HG03175 (cell line): ENCODE measurements around the gene TMEFF2.
"Not testable (repeated sequence)": the region's sequence is repeated elsewhere in the genome, so short reads cannot be mapped to it uniquely, and the experiment has no call there.

Source experiments
- ATAC-seq: cut with Tn5 transposase; IDR thresholded peaks from one replicate; pipeline ENCODE4 v1.9.1; 2021; ENCODE audit warnings: mild to moderate bottlenecking, moderate library complexity; ENCODE audit not compliant: unreplicated experiment

TMEFF2 gene

GRCh38 chr2:192132604-192133003 is 62.1 kb downstream of the TMEFF2 start:
- ATAC-seq: not testable (repeated sequence)

- not testable (repeated sequence) for ATAC-seq
These were observed 64.4 kb downstream of the TMEFF2 start for GRCh38 chr2:192130312-192130711.

- no peak for ATAC-seq
These were observed 66.1 kb downstream of the TMEFF2 start for GRCh38 chr2:192128655-192129054.

- ATAC-seq: no peak
These were observed 67.3 kb downstream of the TMEFF2 start for GRCh38 chr2:192127434-192127833.

GRCh38 chr2:192126912-192127311 is 67.8 kb downstream of the TMEFF2 start:
- no peak for ATAC-seq

GRCh38 chr2:192126426-192126825 is 68.3 kb downstream of the TMEFF2 start:
- no peak for ATAC-seq

GRCh38 chr2:192124571-192124970 is 70.2 kb downstream of the TMEFF2 start:
- ATAC-seq: no peak

GRCh38 chr2:192123847-192124246 is 70.9 kb downstream of the TMEFF2 start:
- ATAC-seq: no peak

- ATAC-seq: no peak
These were observed 71.8 kb downstream of the TMEFF2 start for GRCh38 chr2:192122946-192123345.

- ATAC-seq: no peak
These were observed 72.6 kb downstream of the TMEFF2 start for GRCh38 chr2:192122141-192122540.

- ATAC-seq: no peak
These were observed 75.2 kb downstream of the TMEFF2 start for GRCh38 chr2:192119536-192119935.

GRCh38 chr2:192117705-192118104 is 77.0 kb downstream of the TMEFF2 start:
- ATAC-seq: no peak

- not testable (repeated sequence) for ATAC-seq
These were observed 83.2 kb downstream of the TMEFF2 start for GRCh38 chr2:192111536-192111935.

GRCh38 chr2:192099742-192100141 is 95.0 kb downstream of the TMEFF2 start:
- no peak for ATAC-seq

- peak; percentile 66 for ATAC-seq
These were observed 95.8 kb downstream of the TMEFF2 start for GRCh38 chr2:192098814-192099491.

GRCh38 chr2:192091476-192091875 is 103.3 kb downstream of the TMEFF2 start:
- no peak for ATAC-seq

- no peak for ATAC-seq
These were observed 103.8 kb downstream of the TMEFF2 start for GRCh38 chr2:192090911-192091310.

- ATAC-seq: no peak
These were observed 107.3 kb downstream of the TMEFF2 start for GRCh38 chr2:192087398-192087958.

GRCh38 chr2:192082121-192082520 is 112.6 kb downstream of the TMEFF2 start:
- ATAC-seq: no peak

- not testable (repeated sequence) for ATAC-seq
These were observed 114.6 kb downstream of the TMEFF2 start for GRCh38 chr2:192080096-192080495.

- no peak for ATAC-seq
These were observed 120.9 kb downstream of the TMEFF2 start for GRCh38 chr2:192073878-192074277.

- ATAC-seq: no peak
These were observed 122.0 kb downstream of the TMEFF2 start for GRCh38 chr2:192072778-192073177.

- ATAC-seq: no peak
These were observed 122.5 kb downstream of the TMEFF2 start for GRCh38 chr2:192072261-192072660.
